SK-N-SH treated with all-trans-retinoic acid at 6 μM for 48 hours (cell line): ENCODE results near the gene DRGX.

Experiments used
- ATAC-seq: fragments of 200-7000 bp; cut with Tn5 transposase; 3 replicates; pipeline ENCODE4 v1.9.1; 2020; ENCODE audit warnings: mild to moderate bottlenecking, moderate library complexity
- BACH2 ChIP-seq: fragments of 250-450 bp; sonication (Bioruptor Pico); IDR thresholded peaks from 2 replicates; pipeline ENCODE4 v1.9.0; 2021; ENCODE audit warnings: mild to moderate bottlenecking, borderline replicate concordance
- CSDC2 ChIP-seq: fragments of 250-450 bp; sonication (Bioruptor Pico); IDR thresholded peaks from 2 replicates; pipeline ENCODE4 v1.5.0; 2020; ENCODE audit warnings: mild to moderate bottlenecking, moderate library complexity
- ESRRG ChIP-seq: fragments of 250-450 bp; sonication (Bioruptor Pico); IDR thresholded peaks from 2 replicates; pipeline ENCODE4 v1.6.1; 2021; ENCODE audit warnings: mild to moderate bottlenecking
- GLIS3 ChIP-seq: fragments of 250-450 bp; sonication (Bioruptor Pico); IDR thresholded peaks from 2 replicates; pipeline ENCODE4 v1.5.0; 2020; ENCODE audit warnings: mild to moderate bottlenecking, moderate library complexity
- ISL1 ChIP-seq: fragments of 250-450 bp; sonication (Bioruptor Pico); IDR thresholded peaks from 2 replicates; pipeline ENCODE4 v2.1.2; 2022; ENCODE audit warnings: mild to moderate bottlenecking, moderate library complexity
- OSR1 ChIP-seq: fragments of 250-450 bp; sonication (Bioruptor Pico); IDR thresholded peaks from 2 replicates; pipeline ENCODE4 v1.8.0; 2022; ENCODE audit warnings: moderate library complexity, mild to moderate bottlenecking, inconsistent platforms
- PPARA ChIP-seq: fragments of 250-450 bp; sonication (Bioruptor Pico); IDR thresholded peaks from 2 replicates; pipeline ENCODE4 v1.5.0; 2020; ENCODE audit warnings: mild to moderate bottlenecking, borderline replicate concordance
- RARB ChIP-seq: fragments of 250-450 bp; sonication (Bioruptor Pico); IDR thresholded peaks from 2 replicates; pipeline ENCODE4 v1.8.0; 2021; ENCODE audit warnings: mild to moderate bottlenecking, moderate library complexity
- SNAI2 ChIP-seq: fragments of 250-450 bp; sonication (Bioruptor Pico); IDR thresholded peaks from 2 replicates; pipeline ENCODE4 v1.5.0; 2020; ENCODE audit warnings: mild to moderate bottlenecking, moderate library complexity
- TCF4 ChIP-seq: fragments of 250-450 bp; sonication (Bioruptor Pico); IDR thresholded peaks from 2 replicates; pipeline ENCODE4 v1.8.0; 2021; ENCODE audit warnings: mild to moderate bottlenecking, moderate library complexity, borderline replicate concordance
- TOX ChIP-seq: fragments of 250-450 bp; sonication (Bioruptor Pico); IDR thresholded peaks from 2 replicates; pipeline ENCODE4 v1.8.0; 2021; ENCODE audit warnings: mild to moderate bottlenecking, moderate library complexity, borderline replicate concordance
- ZC3H10 ChIP-seq: fragments of 250-450 bp; sonication (Bioruptor Pico); IDR thresholded peaks from 2 replicates; pipeline ENCODE4 v1.5.1; 2021; ENCODE audit warnings: mild to moderate bottlenecking, moderate library complexity
- ZFP3 ChIP-seq: fragments of 250-450 bp; sonication (Bioruptor Pico); IDR thresholded peaks from 2 replicates; pipeline ENCODE4 v1.5.0; 2020; ENCODE audit warnings: mild to moderate bottlenecking, moderate library complexity
- ZFP30 ChIP-seq: fragments of 450-650 bp; formaldehyde crosslinking; IDR thresholded peaks from 2 replicates; pipeline ENCODE4 v1.5.0; 2022; ENCODE audit warnings: mild to moderate bottlenecking, moderate library complexity
- ZNF565 ChIP-seq: fragments of 450-650 bp; formaldehyde crosslinking; conservative IDR thresholded peaks from 2 replicates; pipeline ENCODE4 v1.5.0; 2020; ENCODE audit warnings: low read depth, mild to moderate bottlenecking, moderate library complexity
- ZNF70 ChIP-seq: fragments of 450-650 bp; formaldehyde crosslinking; IDR thresholded peaks from 2 replicates; pipeline ENCODE4 v1.5.0; 2020; ENCODE audit warnings: mild to moderate bottlenecking, moderate library complexity
- ZNF8 ChIP-seq: fragments of 450-650 bp; formaldehyde crosslinking; IDR thresholded peaks from 2 replicates; pipeline ENCODE4 v1.5.0; 2020; ENCODE audit warnings: mild to moderate bottlenecking, moderate library complexity
- TF ChIP-seq, protein P1 (sequence below): fragments of 250-450 bp; sonication (Bioruptor Pico); IDR thresholded peaks from 2 replicates; pipeline ENCODE4 v1.5.1; 2020; ENCODE audit warnings: low read depth, mild to moderate bottlenecking, moderate library complexity
- TF ChIP-seq, protein P2 (sequence below): fragments of 250-450 bp; sonication (Bioruptor Pico); IDR thresholded peaks from 2 replicates; pipeline ENCODE4 v1.8.0; 2020; ENCODE audit warnings: mild to moderate bottlenecking, moderate library complexity, borderline replicate concordance
- TF ChIP-seq, protein P3 (sequence below): fragments of 250-450 bp; sonication (Bioruptor Pico); IDR thresholded peaks from 2 replicates; pipeline ENCODE4 v1.5.0; 2020; ENCODE audit warnings: mild to moderate bottlenecking, moderate library complexity
- TF ChIP-seq, protein P4 (sequence below): fragments of 250-450 bp; sonication (Bioruptor Pico); IDR thresholded peaks from 2 replicates; pipeline ENCODE4 v1.5.1; 2021; ENCODE audit warnings: mild to moderate bottlenecking, moderate library complexity

DRGX gene

DNA sequence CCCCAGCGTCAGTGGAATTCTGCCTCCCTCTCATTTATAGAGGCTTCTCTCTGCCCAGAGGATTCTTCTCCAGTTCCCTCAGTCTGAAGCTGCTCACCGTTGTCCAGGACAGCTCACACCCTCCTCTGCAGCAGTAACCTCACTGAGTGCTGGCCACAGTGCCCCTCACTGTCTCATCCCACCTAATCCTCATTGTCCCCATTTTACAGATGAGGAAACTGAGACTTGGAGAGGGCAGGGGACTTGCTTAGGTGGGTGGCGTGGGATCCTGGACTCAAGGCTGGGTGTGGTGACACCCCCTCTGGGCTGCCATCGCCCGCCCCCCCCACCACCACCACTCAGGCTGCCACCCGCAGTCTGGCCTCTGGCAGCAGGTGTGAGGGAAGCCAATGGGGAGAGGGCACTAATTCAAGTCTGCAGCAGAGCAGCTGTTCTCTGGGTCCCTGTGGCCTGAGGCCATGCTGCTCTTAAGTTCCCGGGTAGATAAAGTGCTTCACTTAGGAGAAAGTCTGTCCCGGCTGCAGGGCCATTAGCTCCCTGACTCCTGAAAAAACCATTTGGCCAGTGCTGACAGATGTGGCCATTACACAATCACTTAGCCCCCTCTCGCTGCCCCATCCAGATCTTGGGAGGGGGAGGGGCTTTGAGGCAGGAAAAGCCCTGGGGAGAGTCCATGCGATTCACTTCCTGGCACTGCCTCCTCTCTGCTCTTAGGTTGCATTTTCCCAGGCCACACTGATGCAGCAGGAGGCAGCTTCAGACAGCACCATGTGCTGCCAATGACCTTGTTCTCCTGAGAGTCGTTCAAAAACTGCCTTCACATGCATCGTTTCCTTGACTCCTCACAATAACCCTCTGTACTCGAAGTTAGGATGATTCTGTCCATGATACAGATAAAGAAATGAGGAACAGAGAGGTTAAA, 36.3 kb downstream of the DRGX start:
- ATAC-seq = peak; percentile 53; the same call in 1 of the 3 replicates
- TF ChIP-seq, protein P1, sequence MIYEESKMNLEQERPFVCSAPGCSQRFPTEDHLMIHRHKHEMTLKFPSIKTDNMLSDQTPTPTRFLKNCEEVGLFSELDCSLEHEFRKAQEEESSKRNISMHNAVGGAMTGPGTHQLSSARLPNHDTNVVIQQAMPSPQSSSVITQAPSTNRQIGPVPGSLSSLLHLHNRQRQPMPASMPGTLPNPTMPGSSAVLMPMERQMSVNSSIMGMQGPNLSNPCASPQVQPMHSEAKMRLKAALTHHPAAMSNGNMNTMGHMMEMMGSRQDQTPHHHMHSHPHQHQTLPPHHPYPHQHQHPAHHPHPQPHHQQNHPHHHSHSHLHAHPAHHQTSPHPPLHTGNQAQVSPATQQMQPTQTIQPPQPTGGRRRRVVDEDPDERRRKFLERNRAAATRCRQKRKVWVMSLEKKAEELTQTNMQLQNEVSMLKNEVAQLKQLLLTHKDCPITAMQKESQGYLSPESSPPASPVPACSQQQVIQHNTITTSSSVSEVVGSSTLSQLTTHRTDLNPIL (CRISPR knock-in tag) = no peak
- TF ChIP-seq OSR1 (CRISPR knock-in tag) = no peak
- no peak for TF ChIP-seq ESRRG (CRISPR knock-in tag)
- no peak for TF ChIP-seq ISL1 (CRISPR knock-in tag)
- TF ChIP-seq TCF4 (CRISPR knock-in tag) = peak; percentile 28; the same call in 1 of the 2 replicates
- TF ChIP-seq ZFP30 (CRISPR knock-in tag) = no peak

DNA sequence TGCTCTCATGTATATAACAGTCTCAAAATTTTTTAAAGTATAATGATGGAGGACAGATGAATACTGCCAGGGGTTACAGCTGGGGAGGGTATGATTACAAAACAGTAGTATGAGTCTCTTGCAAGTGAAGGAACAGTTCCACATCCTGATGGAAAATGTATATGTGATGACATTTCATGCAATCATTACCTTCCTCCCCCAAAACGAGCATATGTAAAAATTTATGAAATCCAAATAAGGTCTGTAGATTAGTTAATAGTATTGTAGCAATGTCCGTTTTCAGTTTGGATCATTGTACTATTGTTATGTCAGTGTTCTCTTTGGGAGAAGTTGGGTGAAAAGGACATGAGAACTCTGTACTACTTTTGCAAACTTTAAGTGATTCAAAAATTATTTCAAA, 38.0 kb downstream of the DRGX start:
- no peak for ATAC-seq

DNA sequence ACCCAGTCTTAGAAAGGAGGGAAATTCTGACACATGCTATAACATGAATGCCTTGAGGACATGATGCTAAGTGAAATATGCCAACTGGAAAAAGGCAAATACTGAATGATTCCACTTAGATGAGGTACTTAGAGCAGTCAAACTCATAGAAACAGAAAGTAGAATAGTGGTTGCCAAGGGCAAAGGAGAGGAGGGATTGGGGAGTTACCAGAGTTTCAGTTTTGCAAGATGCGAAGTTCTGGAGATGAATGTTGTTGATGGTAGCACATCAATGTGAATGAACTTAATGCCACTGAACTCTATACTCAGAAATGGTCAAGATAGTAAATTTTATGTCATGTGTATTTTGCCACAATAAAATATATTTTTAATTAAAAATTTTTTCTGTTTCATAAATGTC, 38.9 kb downstream of the DRGX start:
- no peak for ATAC-seq

More for the DNA sequence above, 38.0 kb downstream of the DRGX start:
- TF ChIP-seq OSR1 (CRISPR knock-in tag) (no peak), ZC3H10 (CRISPR knock-in tag) (no peak)

More for the DNA sequence above, 38.9 kb downstream of the DRGX start:
- no peak for TF ChIP-seq BACH2
- TF ChIP-seq, protein P1 (CRISPR knock-in tag) = no peak
- TF ChIP-seq, protein P2, sequence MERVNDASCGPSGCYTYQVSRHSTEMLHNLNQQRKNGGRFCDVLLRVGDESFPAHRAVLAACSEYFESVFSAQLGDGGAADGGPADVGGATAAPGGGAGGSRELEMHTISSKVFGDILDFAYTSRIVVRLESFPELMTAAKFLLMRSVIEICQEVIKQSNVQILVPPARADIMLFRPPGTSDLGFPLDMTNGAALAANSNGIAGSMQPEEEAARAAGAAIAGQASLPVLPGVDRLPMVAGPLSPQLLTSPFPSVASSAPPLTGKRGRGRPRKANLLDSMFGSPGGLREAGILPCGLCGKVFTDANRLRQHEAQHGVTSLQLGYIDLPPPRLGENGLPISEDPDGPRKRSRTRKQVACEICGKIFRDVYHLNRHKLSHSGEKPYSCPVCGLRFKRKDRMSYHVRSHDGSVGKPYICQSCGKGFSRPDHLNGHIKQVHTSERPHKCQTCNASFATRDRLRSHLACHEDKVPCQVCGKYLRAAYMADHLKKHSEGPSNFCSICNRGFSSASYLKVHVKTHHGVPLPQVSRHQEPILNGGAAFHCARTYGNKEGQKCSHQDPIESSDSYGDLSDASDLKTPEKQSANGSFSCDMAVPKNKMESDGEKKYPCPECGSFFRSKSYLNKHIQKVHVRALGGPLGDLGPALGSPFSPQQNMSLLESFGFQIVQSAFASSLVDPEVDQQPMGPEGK (CRISPR knock-in tag) = no peak
- no peak for TF ChIP-seq RARB (CRISPR knock-in tag)
- no peak for TF ChIP-seq ISL1 (CRISPR knock-in tag)
- TF ChIP-seq, protein P3, sequence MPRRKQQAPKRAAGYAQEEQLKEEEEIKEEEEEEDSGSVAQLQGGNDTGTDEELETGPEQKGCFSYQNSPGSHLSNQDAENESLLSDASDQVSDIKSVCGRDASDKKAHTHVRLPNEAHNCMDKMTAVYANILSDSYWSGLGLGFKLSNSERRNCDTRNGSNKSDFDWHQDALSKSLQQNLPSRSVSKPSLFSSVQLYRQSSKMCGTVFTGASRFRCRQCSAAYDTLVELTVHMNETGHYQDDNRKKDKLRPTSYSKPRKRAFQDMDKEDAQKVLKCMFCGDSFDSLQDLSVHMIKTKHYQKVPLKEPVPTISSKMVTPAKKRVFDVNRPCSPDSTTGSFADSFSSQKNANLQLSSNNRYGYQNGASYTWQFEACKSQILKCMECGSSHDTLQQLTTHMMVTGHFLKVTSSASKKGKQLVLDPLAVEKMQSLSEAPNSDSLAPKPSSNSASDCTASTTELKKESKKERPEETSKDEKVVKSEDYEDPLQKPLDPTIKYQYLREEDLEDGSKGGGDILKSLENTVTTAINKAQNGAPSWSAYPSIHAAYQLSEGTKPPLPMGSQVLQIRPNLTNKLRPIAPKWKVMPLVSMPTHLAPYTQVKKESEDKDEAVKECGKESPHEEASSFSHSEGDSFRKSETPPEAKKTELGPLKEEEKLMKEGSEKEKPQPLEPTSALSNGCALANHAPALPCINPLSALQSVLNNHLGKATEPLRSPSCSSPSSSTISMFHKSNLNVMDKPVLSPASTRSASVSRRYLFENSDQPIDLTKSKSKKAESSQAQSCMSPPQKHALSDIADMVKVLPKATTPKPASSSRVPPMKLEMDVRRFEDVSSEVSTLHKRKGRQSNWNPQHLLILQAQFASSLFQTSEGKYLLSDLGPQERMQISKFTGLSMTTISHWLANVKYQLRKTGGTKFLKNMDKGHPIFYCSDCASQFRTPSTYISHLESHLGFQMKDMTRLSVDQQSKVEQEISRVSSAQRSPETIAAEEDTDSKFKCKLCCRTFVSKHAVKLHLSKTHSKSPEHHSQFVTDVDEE (CRISPR knock-in tag) = no peak
- TF ChIP-seq ZFP3 = no peak
- TF ChIP-seq, protein P4, sequence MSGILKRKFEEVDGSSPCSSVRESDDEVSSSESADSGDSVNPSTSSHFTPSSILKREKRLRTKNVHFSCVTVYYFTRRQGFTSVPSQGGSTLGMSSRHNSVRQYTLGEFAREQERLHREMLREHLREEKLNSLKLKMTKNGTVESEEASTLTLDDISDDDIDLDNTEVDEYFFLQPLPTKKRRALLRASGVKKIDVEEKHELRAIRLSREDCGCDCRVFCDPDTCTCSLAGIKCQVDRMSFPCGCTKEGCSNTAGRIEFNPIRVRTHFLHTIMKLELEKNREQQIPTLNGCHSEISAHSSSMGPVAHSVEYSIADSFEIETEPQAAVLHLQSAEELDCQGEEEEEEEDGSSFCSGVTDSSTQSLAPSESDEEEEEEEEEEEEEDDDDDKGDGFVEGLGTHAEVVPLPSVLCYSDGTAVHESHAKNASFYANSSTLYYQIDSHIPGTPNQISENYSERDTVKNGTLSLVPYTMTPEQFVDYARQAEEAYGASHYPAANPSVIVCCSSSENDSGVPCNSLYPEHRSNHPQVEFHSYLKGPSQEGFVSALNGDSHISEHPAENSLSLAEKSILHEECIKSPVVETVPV (CRISPR knock-in tag) = no peak
- no peak for TF ChIP-seq ZNF8 (CRISPR knock-in tag)
- TF ChIP-seq TOX (CRISPR knock-in tag) = no peak
- no peak for TF ChIP-seq CSDC2 (CRISPR knock-in tag)
- no peak for TF ChIP-seq ZNF565
- no peak for TF ChIP-seq SNAI2
- no peak for TF ChIP-seq GLIS3 (CRISPR knock-in tag)
- no peak for TF ChIP-seq ESRRG (CRISPR knock-in tag)
- no peak for TF ChIP-seq ZNF70 (CRISPR knock-in tag)
- no peak for TF ChIP-seq TCF4 (CRISPR knock-in tag)
- no peak for TF ChIP-seq PPARA (CRISPR knock-in tag)
